NCI-H146 (cell line): Measurements from ENCODE around the gene CER1.

Source experiments
- DNase-seq: peaks from one replicate; lab custom pipeline; 2025; lab: John Stamatoyannopoulos, UW

Gene CER1, protein sequence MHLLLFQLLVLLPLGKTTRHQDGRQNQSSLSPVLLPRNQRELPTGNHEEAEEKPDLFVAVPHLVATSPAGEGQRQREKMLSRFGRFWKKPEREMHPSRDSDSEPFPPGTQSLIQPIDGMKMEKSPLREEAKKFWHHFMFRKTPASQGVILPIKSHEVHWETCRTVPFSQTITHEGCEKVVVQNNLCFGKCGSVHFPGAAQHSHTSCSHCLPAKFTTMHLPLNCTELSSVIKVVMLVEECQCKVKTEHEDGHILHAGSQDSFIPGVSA

GRCh38 chr9:14722391-14723035 is at the start of gene CER1:
TSS of gene CER1 (minus strand) at chr9:14722733. CDS start at chr9:14722672, 61 bp downstream.
- peak; percentile 97 for DNase-seq

- DNase-seq = no peak
Measured at GRCh38 chr9:14770592-14770991, 48.1 kb upstream of the CER1 start.

- DNase-seq = peak; percentile 63
Measured at GRCh38 chr9:14769230-14769571, 46.7 kb upstream of the CER1 start.

DNA sequence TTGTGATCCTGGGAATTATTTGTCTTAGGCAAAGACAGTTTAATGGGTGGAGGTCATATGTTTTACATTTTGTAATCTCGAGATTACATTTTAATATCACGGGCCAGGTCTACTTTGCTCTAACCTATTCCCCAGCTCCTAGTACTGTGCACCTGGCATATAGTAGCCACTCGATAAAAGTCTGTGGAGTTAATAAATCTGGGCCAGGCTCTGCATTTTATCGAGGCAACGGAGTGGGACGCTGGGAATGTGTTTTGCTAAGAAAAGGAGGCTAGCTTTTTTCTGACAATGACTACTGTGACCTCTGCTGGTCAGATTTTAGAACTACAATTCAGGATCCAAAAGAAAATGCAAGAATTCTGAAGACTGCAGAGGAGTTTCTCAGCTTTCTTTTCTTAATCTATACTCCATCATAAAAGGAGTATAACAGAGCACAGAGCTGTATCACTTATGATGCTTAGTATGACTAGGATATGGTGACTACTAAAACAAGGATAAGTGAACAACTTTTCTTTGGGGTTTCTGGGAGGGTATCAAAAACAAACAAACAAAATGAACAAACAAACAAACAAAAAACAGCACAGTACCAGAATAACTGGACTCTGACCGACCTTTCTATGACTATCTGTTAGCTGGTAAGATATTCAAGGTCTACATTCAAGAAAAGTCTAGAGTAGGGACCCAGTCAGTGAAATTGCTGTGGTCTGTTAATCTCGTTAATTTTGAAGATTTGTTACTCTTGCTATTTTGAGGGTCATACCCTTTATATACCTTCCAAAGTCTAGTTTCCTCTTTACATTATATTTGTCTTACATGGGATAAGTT is 46.1 kb upstream of the CER1 start:
- DNase-seq = peak; percentile 59

GRCh38 chr9:14766299-14766698 is 43.8 kb upstream of the CER1 start:
- no peak for DNase-seq

DNA sequence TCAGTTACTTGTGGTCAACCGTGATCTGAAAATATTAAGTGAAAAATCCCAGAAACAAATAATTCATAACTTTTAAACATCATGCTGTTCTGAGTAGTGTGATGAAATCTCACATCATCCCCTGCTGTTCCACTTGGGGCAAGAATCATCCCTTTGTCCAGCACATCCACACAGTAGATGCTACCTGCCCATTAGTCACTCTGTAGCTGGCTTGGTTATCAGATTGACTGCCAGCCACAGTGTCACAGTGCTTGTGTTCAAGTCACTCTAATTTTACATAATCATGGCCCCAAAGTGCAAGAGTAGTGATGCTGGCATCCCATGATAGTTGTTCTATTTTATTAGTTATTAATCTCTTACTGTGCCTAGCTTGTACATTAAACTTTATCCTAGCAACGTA is 39.1 kb upstream of the CER1 start:
- no peak for DNase-seq

DNA sequence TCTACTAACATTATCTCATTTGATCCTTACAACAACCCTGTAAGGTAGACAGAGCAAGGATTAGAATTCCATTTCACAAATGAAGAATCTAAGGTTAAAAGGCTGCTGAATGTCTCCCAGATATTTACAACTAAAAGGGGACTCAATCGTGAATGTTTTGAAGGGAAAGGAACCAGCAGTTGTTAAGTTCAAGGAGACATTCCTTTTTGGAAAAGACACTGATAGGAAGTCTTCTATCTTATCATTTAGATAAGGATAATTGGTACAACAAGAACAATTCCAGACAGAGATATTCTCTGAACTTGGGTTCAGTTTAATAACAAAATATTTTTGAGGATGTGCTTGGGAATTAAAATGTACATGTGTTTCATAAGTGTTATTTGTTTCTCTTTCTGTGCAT is 37.5 kb upstream of the CER1 start:
- DNase-seq = no peak

- DNase-seq = no peak
Measured at GRCh38 chr9:14756291-14756690, 33.8 kb upstream of the CER1 start.

GRCh38 chr9:14752871-14753270 is 30.3 kb upstream of the CER1 start:
- no peak for DNase-seq

DNA sequence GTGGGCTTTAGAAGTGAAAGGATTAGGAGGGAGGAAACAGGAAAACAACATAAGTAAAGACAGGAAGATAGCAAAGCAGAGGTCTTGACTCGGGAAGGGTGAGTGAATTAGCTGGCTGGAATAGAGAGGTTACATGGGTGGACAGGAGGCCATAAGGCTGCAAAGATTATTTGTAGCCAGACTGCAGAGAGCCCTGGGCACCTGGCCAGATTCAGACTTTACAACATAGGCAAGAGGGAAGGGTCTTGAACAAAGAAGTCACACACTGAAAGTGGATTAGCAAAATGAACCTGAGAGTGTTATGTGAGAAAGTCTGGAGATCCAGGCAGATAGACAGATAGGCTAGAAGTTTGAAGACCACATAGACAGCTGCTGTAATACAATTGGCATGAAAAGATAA is 29.7 kb upstream of the CER1 start:
- no peak for DNase-seq

- no peak for DNase-seq
Measured at GRCh38 chr9:14750821-14751220, 28.3 kb upstream of the CER1 start.

DNA sequence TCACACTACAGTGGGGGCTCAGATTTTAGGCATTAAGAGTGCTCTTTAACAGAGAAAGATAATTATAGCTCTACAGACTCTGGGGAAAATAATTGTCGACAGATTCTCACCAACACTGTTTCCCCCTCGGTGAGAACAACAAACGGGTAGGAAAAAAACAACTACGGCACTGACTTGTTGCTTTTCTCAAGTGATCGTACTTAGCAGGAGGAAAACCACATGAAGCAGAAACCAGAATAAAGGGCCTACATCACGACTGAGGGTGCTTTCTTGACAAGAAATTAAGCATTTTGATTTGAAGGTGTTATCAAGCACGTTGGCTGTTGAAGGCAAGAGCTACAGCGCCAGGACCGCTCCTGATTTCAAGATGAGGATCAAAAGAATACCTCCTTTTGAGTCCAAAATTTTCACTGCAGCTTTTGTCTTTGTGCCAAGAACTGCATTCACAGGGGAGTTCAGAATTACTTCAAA is 27.2 kb upstream of the CER1 start:
- no peak for DNase-seq

- DNase-seq = no peak
Measured at GRCh38 chr9:14748373-14748772, 25.8 kb upstream of the CER1 start.

DNA sequence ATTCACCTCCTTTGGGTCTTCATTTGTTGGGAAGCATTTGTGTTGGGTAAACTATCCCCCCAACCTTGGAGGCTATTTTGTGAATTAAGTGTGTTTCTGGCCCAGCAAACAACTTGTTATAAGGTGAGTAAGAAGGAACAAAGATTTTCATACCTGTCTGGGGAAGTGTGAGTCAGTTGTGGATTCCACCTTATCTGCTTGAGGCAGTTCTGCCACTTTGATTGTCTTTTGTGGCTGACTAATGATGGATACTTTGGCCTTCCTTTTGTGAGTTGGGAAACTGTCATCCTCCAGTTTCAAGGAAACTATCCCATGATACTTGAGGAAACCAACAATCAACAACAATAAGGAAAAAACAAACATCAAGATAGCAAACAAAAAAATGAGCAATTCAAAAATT is 24.6 kb upstream of the CER1 start:
- no peak for DNase-seq

DNA sequence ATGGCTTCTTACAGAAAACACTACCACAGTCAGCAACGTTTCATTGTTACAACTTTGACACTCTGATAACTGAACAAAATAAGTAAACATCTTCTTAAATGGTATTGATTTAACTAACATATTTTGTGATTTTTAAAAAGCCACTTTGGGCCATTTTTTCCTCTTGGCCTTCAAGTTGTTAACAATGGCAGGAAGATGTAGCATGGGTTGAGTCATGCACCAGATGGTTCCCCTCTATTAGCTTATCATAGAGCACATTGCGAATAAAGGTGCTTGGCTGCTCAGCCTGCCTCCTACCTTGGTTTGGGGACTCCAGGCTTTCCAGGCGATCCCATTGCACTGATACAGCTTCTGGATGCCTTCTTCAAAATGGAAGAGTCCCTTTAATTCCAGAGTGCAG is 24.1 kb upstream of the CER1 start:
- DNase-seq = no peak

GRCh38 chr9:14744768-14745167 is 22.2 kb upstream of the CER1 start:
- DNase-seq = no peak

DNA sequence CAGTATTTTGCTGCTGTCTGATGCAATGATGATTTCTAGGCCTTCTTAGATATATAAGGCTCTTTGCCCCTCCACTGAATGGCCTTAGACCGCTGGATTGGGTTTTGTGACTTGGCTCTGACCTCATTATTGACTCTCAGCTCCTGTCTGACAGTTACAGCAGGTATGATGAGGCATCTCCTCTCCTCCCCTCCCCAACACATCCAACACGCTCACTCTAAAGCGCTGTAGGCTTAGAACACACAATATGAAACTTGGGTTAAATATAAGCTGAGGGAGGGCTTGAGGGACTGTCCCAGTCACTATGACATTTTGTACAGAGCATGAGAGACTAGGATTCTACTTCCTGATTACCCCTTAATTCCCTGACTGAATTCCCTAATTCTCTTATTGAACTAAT is 18.8 kb upstream of the CER1 start:
- no peak for DNase-seq

- DNase-seq = no peak
Measured at GRCh38 chr9:14733133-14733532, 10.6 kb upstream of the CER1 start.

DNA sequence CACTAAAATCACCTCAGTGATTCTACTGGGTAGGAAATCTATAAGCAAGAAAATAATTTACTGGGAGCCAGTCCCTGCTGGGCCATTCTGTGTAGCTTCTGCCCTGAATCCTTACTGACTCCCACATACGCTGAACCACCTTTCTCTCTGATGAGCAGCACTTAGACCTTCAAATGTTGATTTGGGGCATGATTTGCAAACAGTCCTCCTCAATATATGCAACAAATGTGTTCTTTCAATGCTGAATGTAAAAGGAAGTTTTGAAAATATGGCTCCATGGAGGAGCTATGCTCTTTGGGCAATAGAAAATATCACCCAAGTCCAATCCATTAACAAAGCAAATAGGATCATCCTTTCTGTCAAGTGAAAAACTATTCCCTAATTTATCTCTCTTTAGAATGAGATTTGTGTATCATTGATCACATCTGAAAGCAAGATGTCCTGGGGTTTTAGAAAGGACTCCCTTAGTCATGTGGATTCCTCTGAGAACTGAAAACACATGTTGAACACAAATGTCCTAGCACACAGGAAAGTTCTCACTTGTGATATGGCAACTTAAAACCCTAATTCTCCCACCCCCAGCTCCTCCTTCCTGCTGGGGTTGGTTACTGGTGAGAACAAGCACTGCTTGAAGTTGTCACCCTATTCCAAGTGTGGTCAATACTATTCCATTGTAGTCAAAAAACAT is 8.9 kb upstream of the CER1 start:
- no peak for DNase-seq

- no peak for DNase-seq
Measured at GRCh38 chr9:14730461-14730898, 7.9 kb upstream of the CER1 start.

- peak; percentile 38 for DNase-seq
Measured at GRCh38 chr9:14723301-14723700, 768 bp upstream of the CER1 start.

GRCh38 chr9:14719231-14719923 is 3.2 kb downstream of the CER1 start:
- DNase-seq = no peak
